ENCODE measurements around the gene UBE4B. TPM values are rescaled to one million over a fixed set of nuclear protein-coding genes. Genes with fewer than 3 reads are reported as not detected.
"Not testable (repeated sequence)": the region's sequence is repeated elsewhere in the genome, so short reads cannot be mapped to it uniquely, and the experiment has no call there.

UBE4B gene
- total RNA-seq, 1 donor from 2014 or later = 39.3 TPM

DNA sequence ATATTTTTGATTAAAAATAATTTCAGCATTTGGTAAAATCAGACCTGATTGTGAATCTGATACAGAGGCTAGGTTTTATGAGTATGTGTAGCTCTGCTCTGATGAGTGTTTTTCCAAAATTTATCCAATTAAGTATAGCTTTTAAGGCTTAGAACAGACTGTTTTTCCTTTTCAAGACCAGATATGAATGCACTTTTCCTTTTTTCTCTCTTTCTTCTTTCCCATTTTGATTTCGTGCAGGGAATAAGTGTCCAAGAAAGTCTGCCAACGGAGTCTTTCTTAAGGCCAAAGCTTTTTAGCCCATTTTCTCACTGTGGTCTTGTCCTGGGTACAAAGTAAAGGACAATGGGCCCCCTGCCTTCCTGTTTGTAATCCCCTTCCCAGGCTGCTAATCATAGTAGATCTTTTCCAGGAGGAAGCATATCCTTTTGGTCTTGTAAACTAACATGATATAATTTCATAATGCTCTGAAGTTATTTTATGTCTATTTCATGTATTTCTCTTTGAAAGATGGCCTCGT lies 180.5 kb downstream of the UBE4B start:
- no peak overlapping the region for H3K4me3 ChIP-seq (ENCODE audit: low read depth, low read length)
- TF ChIP-seq, protein P1, sequence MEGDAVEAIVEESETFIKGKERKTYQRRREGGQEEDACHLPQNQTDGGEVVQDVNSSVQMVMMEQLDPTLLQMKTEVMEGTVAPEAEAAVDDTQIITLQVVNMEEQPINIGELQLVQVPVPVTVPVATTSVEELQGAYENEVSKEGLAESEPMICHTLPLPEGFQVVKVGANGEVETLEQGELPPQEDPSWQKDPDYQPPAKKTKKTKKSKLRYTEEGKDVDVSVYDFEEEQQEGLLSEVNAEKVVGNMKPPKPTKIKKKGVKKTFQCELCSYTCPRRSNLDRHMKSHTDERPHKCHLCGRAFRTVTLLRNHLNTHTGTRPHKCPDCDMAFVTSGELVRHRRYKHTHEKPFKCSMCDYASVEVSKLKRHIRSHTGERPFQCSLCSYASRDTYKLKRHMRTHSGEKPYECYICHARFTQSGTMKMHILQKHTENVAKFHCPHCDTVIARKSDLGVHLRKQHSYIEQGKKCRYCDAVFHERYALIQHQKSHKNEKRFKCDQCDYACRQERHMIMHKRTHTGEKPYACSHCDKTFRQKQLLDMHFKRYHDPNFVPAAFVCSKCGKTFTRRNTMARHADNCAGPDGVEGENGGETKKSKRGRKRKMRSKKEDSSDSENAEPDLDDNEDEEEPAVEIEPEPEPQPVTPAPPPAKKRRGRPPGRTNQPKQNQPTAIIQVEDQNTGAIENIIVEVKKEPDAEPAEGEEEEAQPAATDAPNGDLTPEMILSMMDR (conservative IDR thresholded peaks at IDR 0.05; ENCODE audit: low read depth, low read length) = no peak
- no peak for DNase-seq (ENCODE audit: low read depth)

DNA sequence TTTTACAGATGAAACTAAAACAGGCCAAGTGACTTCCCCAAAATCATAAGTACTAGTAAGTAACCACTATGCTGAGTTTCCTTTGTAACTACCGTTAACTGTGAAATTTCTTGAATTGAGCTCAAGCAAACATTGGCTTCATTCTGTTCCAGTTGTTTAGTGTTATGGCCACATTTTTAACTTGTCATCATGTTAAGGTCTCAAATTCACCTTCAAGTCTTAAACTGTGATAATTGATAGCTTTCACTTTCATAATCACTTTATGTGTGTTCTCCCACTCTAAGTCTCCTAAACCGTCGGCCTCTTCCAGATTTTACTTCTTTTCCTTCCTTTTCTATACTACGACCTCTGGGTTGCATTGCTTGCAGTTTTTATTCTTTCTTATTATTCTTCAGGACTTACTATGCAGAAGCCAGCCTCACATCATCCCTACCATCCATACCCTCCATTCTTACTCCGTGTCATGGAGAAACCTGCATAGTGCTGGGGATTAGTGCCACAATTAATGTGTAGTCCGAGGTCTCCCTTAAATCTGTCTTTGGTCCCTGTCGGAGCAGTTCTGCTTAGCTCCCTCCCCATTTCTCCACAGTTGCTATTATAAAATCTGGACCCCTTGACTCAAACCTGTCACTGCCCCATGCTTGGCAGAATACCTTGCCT lies 183.5 kb downstream of the UBE4B start:
- H3K4me3 ChIP-seq (ENCODE audit: low read depth, low read length) = no peak overlapping the region
- TF ChIP-seq, protein P1 (conservative IDR thresholded peaks at IDR 0.05; ENCODE audit: low read depth, low read length) = no peak
- DNase-seq (ENCODE audit: low read depth) = no peak

DNA sequence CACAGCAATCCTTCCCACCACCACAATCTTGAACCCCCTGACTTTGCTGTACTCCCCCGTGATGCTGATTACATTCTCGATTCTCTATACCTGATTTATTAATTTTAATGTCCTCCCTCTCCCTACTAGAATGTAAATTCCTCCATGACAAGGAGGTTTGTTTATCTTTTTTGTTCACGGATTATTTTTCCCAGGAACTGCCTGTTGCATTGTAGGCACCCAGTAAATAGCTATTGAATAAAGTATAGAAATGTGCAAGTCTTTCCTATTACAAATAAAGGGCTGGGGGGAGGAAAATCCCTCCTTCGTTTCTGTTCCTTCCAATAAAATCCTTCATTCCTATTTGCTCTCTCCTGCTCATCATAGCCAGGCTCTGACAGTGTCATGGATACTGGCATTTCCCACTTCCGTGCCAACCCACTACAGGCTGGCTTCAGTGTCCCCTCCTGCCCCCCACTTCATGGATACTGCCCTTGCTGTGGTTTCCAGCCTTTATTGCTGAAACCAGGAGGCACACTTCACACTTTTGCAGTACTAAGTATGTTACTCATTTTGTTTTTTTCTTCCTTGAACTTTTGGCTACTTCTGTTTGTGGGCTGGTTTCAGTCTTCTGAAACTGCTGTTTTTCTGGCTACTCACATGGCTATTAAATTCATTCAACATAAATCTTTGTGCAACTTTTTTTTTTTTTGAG lies 185.1 kb downstream of the UBE4B start:
- TF ChIP-seq, protein P1 (conservative IDR thresholded peaks at IDR 0.05; ENCODE audit: low read depth, low read length) = no peak
- no peak for DNase-seq (ENCODE audit: low read depth)
- no peak overlapping the region for H3K4me3 ChIP-seq (ENCODE audit: low read depth, low read length)

DNA sequence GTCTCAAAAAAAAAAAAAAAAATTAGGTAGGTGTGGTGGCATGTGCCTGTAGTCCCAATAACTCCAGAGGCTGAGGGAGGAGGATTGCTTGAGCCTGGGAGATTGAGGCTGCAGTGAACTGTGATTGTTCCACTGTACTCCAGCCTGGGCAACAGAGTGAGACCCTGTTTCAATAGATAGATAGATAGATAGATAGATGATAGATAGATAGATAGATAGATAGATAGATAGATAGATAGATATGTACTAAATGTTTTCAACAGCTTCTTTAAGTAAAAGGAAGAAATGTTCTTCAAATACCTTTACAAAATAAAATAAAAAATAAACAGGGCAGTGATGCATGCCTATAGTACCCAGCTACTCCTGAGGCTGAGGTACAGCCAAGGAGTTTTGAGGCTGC lies 187.4 kb downstream of the UBE4B start:
- H3K4me3 ChIP-seq (ENCODE audit: low read depth, low read length) = no peak overlapping the region
- TF ChIP-seq, protein P1 (conservative IDR thresholded peaks at IDR 0.05; ENCODE audit: low read depth, low read length) = no peak
- DNase-seq (ENCODE audit: low read depth) = no peak

DNA sequence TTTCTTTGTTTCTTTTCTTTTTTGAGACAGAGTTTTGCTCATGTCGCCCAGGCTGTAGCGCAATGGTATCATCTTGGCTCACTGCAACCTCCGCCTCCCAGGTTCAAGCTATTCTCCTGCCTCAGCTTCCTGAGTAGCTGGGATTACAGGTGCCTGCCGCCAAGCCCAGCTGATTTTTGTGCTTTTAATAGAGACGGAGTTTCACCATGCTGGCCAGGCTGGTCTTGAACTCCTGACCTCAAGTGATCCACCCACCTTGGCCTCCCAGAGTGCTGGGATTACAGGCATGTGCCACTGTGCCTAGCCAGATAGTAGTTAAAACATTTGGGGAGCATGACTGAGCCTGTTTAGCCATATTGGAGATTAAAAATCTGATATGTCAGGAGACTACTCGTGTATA lies 187.9 kb downstream of the UBE4B start:
- DNase-seq (ENCODE audit: low read depth); H3K4me3 ChIP-seq (ENCODE audit: low read depth, low read length): not testable (repeated sequence)

DNA sequence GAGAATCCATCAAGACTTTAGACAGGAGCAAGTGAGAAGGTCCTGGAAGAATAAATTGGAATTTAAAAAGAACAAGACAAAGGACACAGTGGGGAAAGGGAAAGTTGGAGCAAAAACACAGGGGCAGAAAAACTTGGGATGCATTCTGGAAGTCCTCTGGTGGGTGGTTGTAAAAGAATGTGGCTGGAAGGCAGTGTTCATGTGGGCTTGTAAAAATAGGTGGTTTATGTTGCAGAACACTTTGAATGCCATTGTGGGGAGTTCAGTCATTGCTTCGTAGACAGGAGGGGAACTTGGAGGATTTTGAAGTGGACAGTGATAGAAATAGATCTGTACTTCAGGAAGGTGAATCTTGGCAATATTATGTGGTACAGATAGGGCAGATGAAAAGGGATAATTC lies 192.8 kb downstream of the UBE4B start:
- TF ChIP-seq, protein P1 (conservative IDR thresholded peaks at IDR 0.05; ENCODE audit: low read depth, low read length) = no peak
- H3K4me3 ChIP-seq (ENCODE audit: low read depth, low read length) = no peak overlapping the region
- no peak for DNase-seq (ENCODE audit: low read depth)

DNA sequence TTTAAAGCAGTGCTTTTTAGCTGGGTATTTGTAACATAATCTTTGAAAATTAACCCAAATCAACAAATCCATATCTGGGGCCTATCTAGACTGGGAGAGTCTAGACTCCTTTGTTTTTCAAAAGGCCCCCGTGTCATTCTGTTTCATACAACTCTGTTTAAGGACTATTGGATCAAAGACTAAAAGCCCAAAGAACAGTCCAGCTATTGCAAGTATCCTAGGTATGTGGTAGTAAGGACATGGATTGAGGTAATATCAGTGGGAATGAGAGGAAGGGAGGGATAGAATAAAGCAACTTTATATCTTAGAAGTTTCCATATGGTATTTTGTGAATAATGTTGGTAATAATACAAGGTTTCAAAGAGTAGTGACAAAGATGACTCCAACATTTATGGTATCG lies 195.8 kb downstream of the UBE4B start:
- TF ChIP-seq, protein P1 (conservative IDR thresholded peaks at IDR 0.05; ENCODE audit: low read depth, low read length) = no peak
- no peak overlapping the region for H3K4me3 ChIP-seq (ENCODE audit: low read depth, low read length)
- no peak for DNase-seq (ENCODE audit: low read depth)

Measured in epithelial cell of proximal tubule (primary cell).